ENCODE data around the gene TMEM30B.

DNA sequence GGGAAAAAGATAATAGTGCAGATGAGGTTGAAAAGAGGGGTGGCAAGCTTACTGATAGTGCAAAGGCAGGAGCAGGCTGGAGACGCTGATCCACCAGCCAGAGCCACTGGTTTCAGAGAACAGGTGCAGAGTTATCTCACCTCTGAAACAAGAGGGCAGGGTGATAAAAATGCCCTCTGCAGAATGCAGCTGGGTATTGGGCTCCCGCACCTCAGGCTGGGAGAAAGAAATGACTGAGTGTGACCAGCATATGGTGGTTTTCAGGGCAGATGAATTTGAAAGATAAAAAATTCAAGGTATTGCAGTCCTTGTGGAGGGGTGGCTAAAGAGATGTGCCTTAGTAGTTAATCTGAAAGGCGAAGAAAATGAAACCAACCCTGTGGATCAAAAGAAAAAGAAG is 2.9 kb upstream of the TMEM30B start:
- TF ChIP-seq, protein P1, sequence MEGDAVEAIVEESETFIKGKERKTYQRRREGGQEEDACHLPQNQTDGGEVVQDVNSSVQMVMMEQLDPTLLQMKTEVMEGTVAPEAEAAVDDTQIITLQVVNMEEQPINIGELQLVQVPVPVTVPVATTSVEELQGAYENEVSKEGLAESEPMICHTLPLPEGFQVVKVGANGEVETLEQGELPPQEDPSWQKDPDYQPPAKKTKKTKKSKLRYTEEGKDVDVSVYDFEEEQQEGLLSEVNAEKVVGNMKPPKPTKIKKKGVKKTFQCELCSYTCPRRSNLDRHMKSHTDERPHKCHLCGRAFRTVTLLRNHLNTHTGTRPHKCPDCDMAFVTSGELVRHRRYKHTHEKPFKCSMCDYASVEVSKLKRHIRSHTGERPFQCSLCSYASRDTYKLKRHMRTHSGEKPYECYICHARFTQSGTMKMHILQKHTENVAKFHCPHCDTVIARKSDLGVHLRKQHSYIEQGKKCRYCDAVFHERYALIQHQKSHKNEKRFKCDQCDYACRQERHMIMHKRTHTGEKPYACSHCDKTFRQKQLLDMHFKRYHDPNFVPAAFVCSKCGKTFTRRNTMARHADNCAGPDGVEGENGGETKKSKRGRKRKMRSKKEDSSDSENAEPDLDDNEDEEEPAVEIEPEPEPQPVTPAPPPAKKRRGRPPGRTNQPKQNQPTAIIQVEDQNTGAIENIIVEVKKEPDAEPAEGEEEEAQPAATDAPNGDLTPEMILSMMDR (conservative IDR thresholded peaks at IDR 0.05; ENCODE audit: low read depth, low read length): no peak
- TF ChIP-seq POLR2A (IDR thresholded peaks at IDR 0.05; ENCODE audit: low read depth, low read length) (no peak), BHLHE40 (IDR thresholded peaks at IDR 0.05; ENCODE audit: low read depth, low read length) (no peak), MXI1 (IDR thresholded peaks at IDR 0.05; ENCODE audit: borderline replicate concordance, low read depth, low read length) (no peak), FOS (IDR thresholded peaks at IDR 0.05; ENCODE audit: low read depth, low read length) (no peak), SMC3 (IDR thresholded peaks at IDR 0.05; ENCODE audit: low read depth, low read length) (no peak), RAD21 (IDR thresholded peaks at IDR 0.05; ENCODE audit: low read length) (no peak)
- TF ChIP-seq, protein P2, sequence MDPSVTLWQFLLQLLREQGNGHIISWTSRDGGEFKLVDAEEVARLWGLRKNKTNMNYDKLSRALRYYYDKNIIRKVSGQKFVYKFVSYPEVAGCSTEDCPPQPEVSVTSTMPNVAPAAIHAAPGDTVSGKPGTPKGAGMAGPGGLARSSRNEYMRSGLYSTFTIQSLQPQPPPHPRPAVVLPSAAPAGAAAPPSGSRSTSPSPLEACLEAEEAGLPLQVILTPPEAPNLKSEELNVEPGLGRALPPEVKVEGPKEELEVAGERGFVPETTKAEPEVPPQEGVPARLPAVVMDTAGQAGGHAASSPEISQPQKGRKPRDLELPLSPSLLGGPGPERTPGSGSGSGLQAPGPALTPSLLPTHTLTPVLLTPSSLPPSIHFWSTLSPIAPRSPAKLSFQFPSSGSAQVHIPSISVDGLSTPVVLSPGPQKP (IDR thresholded peaks at IDR 0.05; ENCODE audit: borderline replicate concordance, low read depth, low read length): no peak

Data from IMR-90 (cell line).